ENCODE measurements around the gene TACR1.
A peak's percentile ranks its signal among the peaks of the same experiment; 100 is the strongest.
"Not testable (repeated sequence)": the region's sequence is repeated elsewhere in the genome, so short reads cannot be mapped to it uniquely, and the experiment has no call there.

TACR1 gene

GRCh38 chr2:75194184-75194868 is 5.0 kb downstream of the TACR1 start:
- DNase-seq (ENCODE audit: low spot score), result no peak

- DNase-seq (ENCODE audit: low spot score), result no peak
These were observed 6.8 kb downstream of the TACR1 start for GRCh38 chr2:75192496-75192895.

GRCh38 chr2:75190271-75190990 is 8.9 kb downstream of the TACR1 start:
- no peak for DNase-seq (ENCODE audit: low spot score)

GRCh38 chr2:75186821-75187220 is 12.5 kb downstream of the TACR1 start:
- DNase-seq (ENCODE audit: low spot score), result no peak

GRCh38 chr2:75182606-75183005 is 16.7 kb downstream of the TACR1 start:
- no peak for DNase-seq (ENCODE audit: low spot score)

GRCh38 chr2:75180476-75180875 is 18.8 kb downstream of the TACR1 start:
- DNase-seq (ENCODE audit: low spot score), result no peak

- no peak for DNase-seq (ENCODE audit: low spot score)
These were observed 21.9 kb downstream of the TACR1 start for GRCh38 chr2:75177427-75177826.

GRCh38 chr2:75175456-75175855 is 23.9 kb downstream of the TACR1 start:
- DNase-seq (ENCODE audit: low spot score), result no peak

GRCh38 chr2:75174981-75175380 is 24.3 kb downstream of the TACR1 start:
- DNase-seq (ENCODE audit: low spot score), result no peak

GRCh38 chr2:75174519-75174918 is 24.8 kb downstream of the TACR1 start:
- no peak for DNase-seq (ENCODE audit: low spot score)

GRCh38 chr2:75173740-75174139 is 25.6 kb downstream of the TACR1 start:
- no peak for DNase-seq (ENCODE audit: low spot score)

- not testable (repeated sequence) for DNase-seq (ENCODE audit: low spot score)
These were observed 27.9 kb downstream of the TACR1 start for GRCh38 chr2:75171423-75171822.

- no peak for DNase-seq (ENCODE audit: low spot score)
These were observed 28.4 kb downstream of the TACR1 start for GRCh38 chr2:75170889-75171288.

GRCh38 chr2:75168186-75168585 is 31.1 kb downstream of the TACR1 start:
- DNase-seq (ENCODE audit: low spot score), result no peak

- DNase-seq (ENCODE audit: low spot score), result no peak
These were observed 32.8 kb downstream of the TACR1 start for GRCh38 chr2:75166491-75166890.

- no peak for DNase-seq (ENCODE audit: low spot score)
These were observed 36.4 kb downstream of the TACR1 start for GRCh38 chr2:75162897-75163296.

- DNase-seq (ENCODE audit: low spot score), result no peak
These were observed 37.1 kb downstream of the TACR1 start for GRCh38 chr2:75162259-75162658.

GRCh38 chr2:75157435-75157834 is 41.9 kb downstream of the TACR1 start:
- DNase-seq (ENCODE audit: low spot score), result peak; percentile 52

- peak; percentile 57 for DNase-seq (ENCODE audit: low spot score)
These were observed 44.2 kb downstream of the TACR1 start for GRCh38 chr2:75155115-75155514.

- DNase-seq (ENCODE audit: low spot score), result no peak
These were observed 46.1 kb downstream of the TACR1 start for GRCh38 chr2:75153221-75153620.

- DNase-seq (ENCODE audit: low spot score), result not testable (repeated sequence)
These were observed 47.1 kb downstream of the TACR1 start for GRCh38 chr2:75152243-75152642.

GRCh38 chr2:75147884-75148283 is 51.4 kb downstream of the TACR1 start:
- DNase-seq (ENCODE audit: low spot score), result not testable (repeated sequence)

GRCh38 chr2:75146606-75147332 is 52.6 kb downstream of the TACR1 start:
- DNase-seq (ENCODE audit: low spot score), result peak; percentile 48
